H9 (cell line): ENCODE data around the gene P2RY8. TPM values are rescaled to one million over a fixed set of nuclear protein-coding genes. Genes with fewer than 3 reads are reported as not detected.
A peak's percentile ranks its signal among the peaks of the same experiment; 100 is the strongest.

Experiments used
- DNase-seq: peaks from one replicate; pipeline ENCODE4 v3.0.0-alpha.2; 2017
- H2AFZ ChIP-seq: one replicate; pipeline ENCODE4 v1.6.1; 2013; ENCODE audit warnings: mild to moderate bottlenecking, low read length, control low read depth, moderate library complexity
- H2AK5ac ChIP-seq: 2 replicates; pipeline ENCODE4 v1.6.1; 2013; ENCODE audit warnings: low read length, control low read depth, mixed read lengths; ENCODE audit not compliant: insufficient read length
- H2BK120ac ChIP-seq: one replicate; pipeline ENCODE4 v1.6.1; 2013; ENCODE audit warnings: low read depth, mild to moderate bottlenecking, low read length, control low read depth, inconsistent platforms; ENCODE audit not compliant: poor library complexity, severe bottlenecking
- H2BK12ac ChIP-seq: 2 replicates; pipeline ENCODE4 v1.6.1; 2013; ENCODE audit warnings: low read length, control low read depth, mixed read lengths, low read depth; ENCODE audit not compliant: insufficient read length
- H2BK15ac ChIP-seq: 2 replicates; pipeline ENCODE4 v1.6.1; 2013; ENCODE audit warnings: low read depth, low read length, control low read depth
- H2BK20ac ChIP-seq: one replicate; pipeline ENCODE4 v1.6.1; 2013; ENCODE audit warnings: low read depth, mild to moderate bottlenecking, low read length, control low read depth, inconsistent platforms; ENCODE audit not compliant: poor library complexity, severe bottlenecking
- H2BK5ac ChIP-seq: 2 replicates; pipeline ENCODE4 v1.6.1; 2013; ENCODE audit warnings: low read length, control low read depth, mixed read lengths; ENCODE audit not compliant: insufficient read length
- H3K14ac ChIP-seq: 2 replicates; pipeline ENCODE4 v1.6.1; 2013; ENCODE audit warnings: low read length, control low read depth; ENCODE audit not compliant: insufficient read depth
- H3K18ac ChIP-seq: 2 replicates; pipeline ENCODE4 v1.6.1; 2013; ENCODE audit warnings: low read depth, mild to moderate bottlenecking, mixed read lengths, low read length, control low read depth; ENCODE audit not compliant: insufficient read length
- H3K23ac ChIP-seq: 2 replicates; pipeline ENCODE4 v1.6.1; 2013; ENCODE audit warnings: low read length, control low read depth, mixed read lengths, low read depth; ENCODE audit not compliant: insufficient read length
- H3K23me2 ChIP-seq: 2 replicates; pipeline ENCODE4 v1.6.1; 2013; ENCODE audit warnings: low read depth, mild to moderate bottlenecking, mixed read lengths, low read length, control low read depth; ENCODE audit not compliant: insufficient read length, poor library complexity, severe bottlenecking
- H3K27ac ChIP-seq: 2 replicates; pipeline ENCODE4 v1.5.1; 2013; ENCODE audit warnings: low read length, control low read depth, mixed read lengths, low read depth; ENCODE audit not compliant: insufficient read length
- H3K27me3 ChIP-seq: 2 replicates; pipeline ENCODE4 v1.6.1; 2013; ENCODE audit warnings: low read length, control low read depth, inconsistent platforms; ENCODE audit not compliant: insufficient read depth
- H3K4ac ChIP-seq: 2 replicates; pipeline ENCODE4 v1.6.1; 2013; ENCODE audit warnings: low read depth, mild to moderate bottlenecking, control low read depth, inconsistent platforms, low read length, moderate library complexity
- H3K4me1 ChIP-seq: 2 replicates; pipeline ENCODE4 v1.6.1; 2013; ENCODE audit warnings: low read length, control low read depth, inconsistent platforms; ENCODE audit not compliant: insufficient read depth
- H3K4me2 ChIP-seq: 2 replicates; pipeline ENCODE4 v1.6.1; 2013; ENCODE audit warnings: low read length, control low read depth, mixed read lengths; ENCODE audit not compliant: insufficient read length, insufficient read depth
- H3K56ac ChIP-seq: 2 replicates; pipeline ENCODE4 v1.6.1; 2013; ENCODE audit warnings: low read depth, mild to moderate bottlenecking, mixed read lengths, low read length, control low read depth; ENCODE audit not compliant: insufficient read length
- H3K79me1 ChIP-seq: 2 replicates; pipeline ENCODE4 v1.6.1; 2013; ENCODE audit warnings: low read depth, mild to moderate bottlenecking, moderate library complexity, low read length, control low read depth, inconsistent platforms; ENCODE audit not compliant: insufficient read depth, poor library complexity, severe bottlenecking
- H3K79me2 ChIP-seq: 2 replicates; pipeline ENCODE4 v1.6.1; 2013; ENCODE audit warnings: low read length, control low read depth, inconsistent platforms; ENCODE audit not compliant: insufficient read depth
- H3K9ac ChIP-seq: 2 replicates; pipeline ENCODE4 v1.6.1; 2013; ENCODE audit warnings: low read length, control low read depth, mixed read lengths; ENCODE audit not compliant: insufficient read length; ENCODE audit errors: extremely low read depth
- H3K9me3 ChIP-seq: one replicate; pipeline ENCODE4 v1.6.1; 2013; ENCODE audit warnings: low read depth, low read length, inconsistent platforms; ENCODE audit not compliant: control insufficient read depth
- H3T11ph ChIP-seq: one replicate; pipeline ENCODE4 v1.6.1; 2013; ENCODE audit warnings: mild to moderate bottlenecking, low read length, control low read depth, inconsistent platforms
- H4K20me1 ChIP-seq: one replicate; pipeline ENCODE4 v1.6.1; 2013; ENCODE audit not compliant: control insufficient read depth, insufficient read length, insufficient read depth
- H4K5ac ChIP-seq: 2 replicates; pipeline ENCODE4 v1.6.1; 2013; ENCODE audit warnings: low read depth, mild to moderate bottlenecking, mixed read lengths, low read length, control low read depth; ENCODE audit not compliant: insufficient read length
- H4K8ac ChIP-seq: replicated peaks from 2 replicates; pipeline ENCODE4 v1.6.1; 2013; ENCODE audit warnings: low read length, control low read depth, mixed read lengths, low read depth; ENCODE audit not compliant: insufficient read length
- H4K91ac ChIP-seq: 2 replicates; pipeline ENCODE4 v1.6.1; 2013; ENCODE audit warnings: low read depth, mild to moderate bottlenecking, moderate library complexity, mixed read lengths, low read length, control low read depth; ENCODE audit not compliant: insufficient read length
- H3K27ac Mint-ChIP-seq, 3 experiments: 2 replicates in 2 of 3; 3 replicates in 1 of 3; pipeline ENCODE4 v1.8.0; 2020 to 2021; ENCODE audit warnings: mixed read lengths in 3 of 3, mild to moderate bottlenecking in 1 of 3, moderate library complexity in 1 of 3
- H3K27me3 Mint-ChIP-seq: 2 replicates; pipeline ENCODE4 v1.8.0; 2021; ENCODE audit warnings: low read depth, mild to moderate bottlenecking, moderate library complexity, mixed read lengths
- H3K36me3 Mint-ChIP-seq, 3 experiments: 2 replicates in 2 of 3; 3 replicates in 1 of 3; pipeline ENCODE4 v1.8.0; 2020 to 2021; ENCODE audit warnings: low read depth in 3 of 3, mixed read lengths in 3 of 3; ENCODE audit not compliant: insufficient read depth in 1 of 3
- H3K4me1 Mint-ChIP-seq, 2 experiments: 2 replicates each; pipeline ENCODE4 v1.8.0; 2020; ENCODE audit warnings: mixed read lengths in 2 of 2
- H3K4me3 Mint-ChIP-seq, 2 experiments: 2 replicates in 1 of 2; 3 replicates in 1 of 2; pipeline ENCODE4 v1.8.0; 2020 to 2021; ENCODE audit warnings: mild to moderate bottlenecking in 2 of 2, mixed read lengths in 2 of 2, moderate library complexity in 1 of 2
- H3K9me3 Mint-ChIP-seq, 2 experiments: 2 replicates in 1 of 2; 3 replicates in 1 of 2; pipeline ENCODE4 v1.8.0; 2020; ENCODE audit warnings: mild to moderate bottlenecking in 2 of 2, mixed read lengths in 2 of 2, moderate library complexity in 1 of 2
- WGBS: extraction: QIAGEN DNeasy Blood & Tissue Kit; methylation state at CpG from one replicate; pipeline ENCODE4 v1.1.7; 2013; ENCODE audit warnings: missing lambda C conversion rate, low lambda C conversion rate, mixed read lengths; ENCODE audit not compliant: insufficient read length; ENCODE audit errors: extremely low coverage; 5-methylcytosine and 5-hydroxymethylcytosine counted together
- total RNA-seq: library from RNA; stranded (reverse); gene quantifications from 2 replicates; pipeline ENCODE4 v1.2.1, GENCODE V29; 2021
- TF ChIP-seq, protein P1 (sequence below): fragments of 200-600 bp; sonication (generic); conservative IDR thresholded peaks from 3 replicates; pipeline ENCODE4 v1.8.0; 2021; ENCODE audit warnings: antibody characterized with exemption, mild to moderate bottlenecking

Gene P2RY8
- total RNA-seq, 1 experiment from 2014 or later = not detected

GRCh38 chrX:1582686-1583437, 45.9 kb upstream of the P2RY8 start:
- Histone ChIP-seq H2BK5ac (no peak overlapping the region), H3K23ac (no peak overlapping the region), H2BK12ac (no peak overlapping the region), H3K18ac (no peak overlapping the region), H3K4me1 (no peaks in the 10 kb centered on the region), H4K5ac (no peak overlapping the region), H2AFZ (no peak overlapping the region), H4K8ac (no peak overlapping the region), H2AK5ac (no peak overlapping the region), H3T11ph (no peak overlapping the region), H2BK15ac (no peak overlapping the region), H3K9me3 (no peaks in the 10 kb centered on the region), H2BK20ac (no peak overlapping the region), H3K14ac (no peak overlapping the region), H3K27ac (no peak overlapping the region), H3K4me2 (no peak overlapping the region), H3K79me2 (no peaks in the 10 kb centered on the region), H4K20me1 (no peaks in the 10 kb centered on the region), H3K9ac (no peak overlapping the region), H3K23me2 (no peaks in the 10 kb centered on the region), H3K27me3 (no peaks in the 10 kb centered on the region), H3K79me1 (no peaks in the 10 kb centered on the region), H3K4ac (no peak overlapping the region), H4K91ac (no peak overlapping the region), H3K56ac (no peak overlapping the region), H2BK120ac (no peak overlapping the region)
- H3K4me3 Mint-ChIP-seq = no peak overlapping the region
- H3K36me3 Mint-ChIP-seq = no peaks in the 10 kb centered on the region; a peak in 1 of 7 replicates
- DNase-seq = no peak
- no CpG with 5 or more reads among the region's 27 CpGs for WGBS
- H3K9me3 Mint-ChIP-seq = peaks cover 9 to 12% of the 10 kb centered on the region in 2 experiments
- peaks cover 7 to 11% of the 10 kb centered on the region in 2 experiments for H3K4me1 Mint-ChIP-seq
- TF ChIP-seq, protein P1, sequence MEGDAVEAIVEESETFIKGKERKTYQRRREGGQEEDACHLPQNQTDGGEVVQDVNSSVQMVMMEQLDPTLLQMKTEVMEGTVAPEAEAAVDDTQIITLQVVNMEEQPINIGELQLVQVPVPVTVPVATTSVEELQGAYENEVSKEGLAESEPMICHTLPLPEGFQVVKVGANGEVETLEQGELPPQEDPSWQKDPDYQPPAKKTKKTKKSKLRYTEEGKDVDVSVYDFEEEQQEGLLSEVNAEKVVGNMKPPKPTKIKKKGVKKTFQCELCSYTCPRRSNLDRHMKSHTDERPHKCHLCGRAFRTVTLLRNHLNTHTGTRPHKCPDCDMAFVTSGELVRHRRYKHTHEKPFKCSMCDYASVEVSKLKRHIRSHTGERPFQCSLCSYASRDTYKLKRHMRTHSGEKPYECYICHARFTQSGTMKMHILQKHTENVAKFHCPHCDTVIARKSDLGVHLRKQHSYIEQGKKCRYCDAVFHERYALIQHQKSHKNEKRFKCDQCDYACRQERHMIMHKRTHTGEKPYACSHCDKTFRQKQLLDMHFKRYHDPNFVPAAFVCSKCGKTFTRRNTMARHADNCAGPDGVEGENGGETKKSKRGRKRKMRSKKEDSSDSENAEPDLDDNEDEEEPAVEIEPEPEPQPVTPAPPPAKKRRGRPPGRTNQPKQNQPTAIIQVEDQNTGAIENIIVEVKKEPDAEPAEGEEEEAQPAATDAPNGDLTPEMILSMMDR = no peak
- peak overlapping the region in 1 of 3 experiments; percentile 87; a peak in 1 of 7 replicates for H3K27ac Mint-ChIP-seq
- peaks cover 3% of the 10 kb centered on the region; the same call in 1 of the 2 replicates for H3K27me3 Mint-ChIP-seq
